Measurements from ENCODE around the gene CNOT8.

Gene CNOT8

GRCh38 chr5:154836225-154836624 lies 22.2 kb upstream of the CNOT8 start:
- no peak for DNase-seq

GRCh38 chr5:154837009-154837901 lies 21.2 kb upstream of the CNOT8 start:
- DNase-seq: no peak

GRCh38 chr5:154840435-154841272 lies 17.8 kb upstream of the CNOT8 start:
- DNase-seq: no peak

- no peak for DNase-seq
Observed at GRCh38 chr5:154841273-154841661, 17.2 kb upstream of the CNOT8 start.

GRCh38 chr5:154842689-154843530 lies 15.5 kb upstream of the CNOT8 start:
- no peak for DNase-seq

GRCh38 chr5:154844809-154845208 lies 13.6 kb upstream of the CNOT8 start:
- no peak for DNase-seq

GRCh38 chr5:154849264-154849785 lies 9.1 kb upstream of the CNOT8 start:
- no peak for DNase-seq

- DNase-seq: no peak
Observed at GRCh38 chr5:154849791-154850201, 8.6 kb upstream of the CNOT8 start.

GRCh38 chr5:154850255-154851062 lies 8.0 kb upstream of the CNOT8 start, which contains the start of gene FAXDC2:
Gene FAXDC2 (minus strand): TSS chr5:154850603. CDS start chr5:154838178, 12,425 bp downstream.
- no peak for DNase-seq

- no peak for DNase-seq
Observed at GRCh38 chr5:154851351-154851750, 7.1 kb upstream of the CNOT8 start.

GRCh38 chr5:154857530-154858296 lies 714 bp upstream of the CNOT8 start:
- no peak for DNase-seq

GRCh38 chr5:154858972-154859871 lies 795 bp downstream of the CNOT8 start:
- DNase-seq: no peak

GRCh38 chr5:154860123-154860522 lies 1.7 kb downstream of the CNOT8 start:
- no peak for DNase-seq

GRCh38 chr5:154860765-154861164 lies 2.3 kb downstream of the CNOT8 start:
- no peak for DNase-seq

- DNase-seq: no peak
Observed at GRCh38 chr5:154861946-154862345, 3.5 kb downstream of the CNOT8 start.

GRCh38 chr5:154862766-154863165 lies 4.3 kb downstream of the CNOT8 start:
- DNase-seq: no peak

- DNase-seq: no peak
Observed at GRCh38 chr5:154863291-154864080, 5.1 kb downstream of the CNOT8 start.

GRCh38 chr5:154865466-154866184 lies 7.2 kb downstream of the CNOT8 start:
- no peak for DNase-seq

Data from NCI-H1417 treated with DMSO at 0.1 percent for 48 hours (cell line).